Panc1 (cell line): ENCODE data around the gene SLC11A2. TPM values are rescaled to one million over a fixed set of nuclear protein-coding genes. Genes with fewer than 3 reads are reported as not detected.
A peak's percentile ranks its signal among the peaks of the same experiment; 100 is the strongest.

ENCODE experiments used
- ATAC-seq: fragments of 200-7000 bp; cut with Tn5 transposase; 2 replicates; pipeline ENCODE4 v1.9.1; 2020; ENCODE audit warnings: mild to moderate bottlenecking, moderate library complexity
- Bru-seq: library from RNA; stranded (reverse); fragments of 400-500 nt; gene quantifications from one replicate; lab custom pipeline; 2021; lab: Mats Ljungman, UMichigan
- BruChase-seq, 2 experiments: library from RNA; stranded (reverse); fragments of 400-500 nt; gene quantifications; one replicate each; lab custom pipeline; 2021; lab: Mats Ljungman, UMichigan
- BruUV-seq: library from RNA; stranded (reverse); fragments of 400-500 nt; replicated peaks from 2 replicates; lab custom pipeline; 2021; lab: Mats Ljungman, UMichigan
- CTCF ChIA-PET: fragments of 300-600 bp; sonication (Branson Sonifier 250); formaldehyde crosslinking; loops from one replicate; lab custom pipeline; 2022; ENCODE audit warnings: antibody characterized with exemption; lab: Charles Lee
- POLR2A ChIA-PET: fragments of 300-600 bp; sonication (Branson Sonifier 250); formaldehyde crosslinking; loops from one replicate; lab custom pipeline; 2022; ENCODE audit warnings: antibody characterized with exemption; lab: Charles Lee
- DNase-seq: peaks from one replicate; pipeline ENCODE4 v3.0.0-alpha.2; 2010; ENCODE audit warnings: low read depth, low spot score
- H3K27ac ChIP-seq: 2 replicates; pipeline ENCODE4 v1.5.1; 2011; ENCODE audit warnings: mild to moderate bottlenecking, low read length, inconsistent platforms
- H3K27me3 ChIP-seq: fragments of 200-500 bp; sonication (Bioruptor generic); 2 replicates; pipeline ENCODE4 v1.6.0; 2014; ENCODE audit warnings: low read length, inconsistent platforms; ENCODE audit not compliant: control insufficient read depth, insufficient read depth
- H3K36me3 ChIP-seq: fragments of 200-500 bp; sonication (Bioruptor generic); 2 replicates; pipeline ENCODE4 v1.5.1; 2014; ENCODE audit warnings: inconsistent platforms, mild to moderate bottlenecking, low read length, moderate library complexity; ENCODE audit not compliant: control insufficient read depth, insufficient read depth
- H3K4me1 ChIP-seq: 2 replicates; pipeline ENCODE4 v1.5.1; 2011; ENCODE audit warnings: inconsistent platforms, mild to moderate bottlenecking, low read length, moderate library complexity; ENCODE audit not compliant: control insufficient read depth, insufficient read depth
- H3K4me3 ChIP-seq, 2 experiments: 2 replicates each; pipeline ENCODE4 v1.5.1; 2011 to 2012; ENCODE audit warnings: low read depth in 2 of 2, low read length in 2 of 2, mild to moderate bottlenecking in 2 of 2, inconsistent platforms in 1 of 2, moderate library complexity in 1 of 2
- H3K9me3 ChIP-seq: fragments of 200-500 bp; sonication (Bioruptor generic); 2 replicates; pipeline ENCODE4 v1.5.1; 2014; ENCODE audit warnings: low read depth, mild to moderate bottlenecking, inconsistent platforms, low read length, moderate library complexity; ENCODE audit not compliant: control insufficient read depth, insufficient read depth
- CTCF ChIP-seq: fragments of 450-650 bp; IDR thresholded peaks from 2 replicates; pipeline ENCODE4 v1.5.1; 2017; ENCODE audit warnings: mild to moderate bottlenecking
- POLR2AphosphoS5 ChIP-seq: IDR thresholded peaks from 2 replicates; pipeline ENCODE4 v1.6.1; 2012; ENCODE audit warnings: mild to moderate bottlenecking, low read depth, low read length, moderate library complexity
- REST ChIP-seq, 2 experiments: IDR thresholded peaks; 2 replicates each; pipeline ENCODE4 v1.6.1; 2011 to 2012; ENCODE audit warnings: low read depth in 2 of 2, control low read depth in 1 of 2, low read length in 1 of 2, mild to moderate bottlenecking in 1 of 2, moderate library complexity in 1 of 2; ENCODE audit not compliant: insufficient read depth in 1 of 2
- SIN3A ChIP-seq: IDR thresholded peaks from 2 replicates; pipeline ENCODE4 v1.6.1; 2012; ENCODE audit warnings: low read depth, mild to moderate bottlenecking, low read length, moderate library complexity, borderline replicate concordance; ENCODE audit not compliant: insufficient read depth
- TCF7L2 ChIP-seq: IDR thresholded peaks from 2 replicates; pipeline ENCODE4 v1.6.1; 2011; ENCODE audit warnings: mild to moderate bottlenecking, low read depth, low read length, inconsistent platforms
- in situ Hi-C: cut with HindIII; loops from 2 replicates; pipeline ENCODE4 v1.10.0; 2016; ENCODE audit warnings: low sequenced_read_pairs, low pct_unique_long_range_greater_than_20kb
- intact Hi-C: fragments of 100-400 bp; cut with micrococcal nuclease; formaldehyde crosslinking; loops from one replicate; pipeline ENCODE4 v1.10.0; 2022; ENCODE audit not compliant: unreplicated experiment
- long read RNA-seq: library from polyadenylated mRNA; unstranded; transcript quantifications from one replicate; pipeline ENCODE4 v2.0.0, GENCODE V29; 2021; ENCODE audit not compliant: unreplicated experiment
- polyA plus RNA-seq: library from polyadenylated mRNA; unstranded; fragments of >200 nt; gene quantifications from one replicate; pipeline ENCODE4 v1.2.1, GENCODE V29; 2012; ENCODE audit warnings: missing spikeins; ENCODE audit not compliant: insufficient read length
- total RNA-seq: library from RNA; stranded (reverse); gene quantifications from one replicate; pipeline ENCODE4 v1.2.1, GENCODE V29; 2021; ENCODE audit not compliant: unreplicated experiment

The SLC11A2 gene
- total RNA-seq (59.9 TPM), Bru-seq, nascent RNA (percentile 78 among the genes with signal in this experiment), BruChase-seq, experiment 1, labeled RNA remaining after a 2-hour chase (percentile 84 among the genes with signal in this experiment), BruChase-seq, experiment 2, labeled RNA remaining after a 6-hour chase (percentile 87 among the genes with signal in this experiment)
- 30.6 TPM for polyA plus RNA-seq
- long read RNA-seq, full-length matches to known transcripts = 59 of 136 reads
- long read RNA-seq, partial matches to known transcripts = 46 of 136 reads
- long read RNA-seq, other reads (novel, unspliced or antisense) = 31 of 136 reads

DNA sequence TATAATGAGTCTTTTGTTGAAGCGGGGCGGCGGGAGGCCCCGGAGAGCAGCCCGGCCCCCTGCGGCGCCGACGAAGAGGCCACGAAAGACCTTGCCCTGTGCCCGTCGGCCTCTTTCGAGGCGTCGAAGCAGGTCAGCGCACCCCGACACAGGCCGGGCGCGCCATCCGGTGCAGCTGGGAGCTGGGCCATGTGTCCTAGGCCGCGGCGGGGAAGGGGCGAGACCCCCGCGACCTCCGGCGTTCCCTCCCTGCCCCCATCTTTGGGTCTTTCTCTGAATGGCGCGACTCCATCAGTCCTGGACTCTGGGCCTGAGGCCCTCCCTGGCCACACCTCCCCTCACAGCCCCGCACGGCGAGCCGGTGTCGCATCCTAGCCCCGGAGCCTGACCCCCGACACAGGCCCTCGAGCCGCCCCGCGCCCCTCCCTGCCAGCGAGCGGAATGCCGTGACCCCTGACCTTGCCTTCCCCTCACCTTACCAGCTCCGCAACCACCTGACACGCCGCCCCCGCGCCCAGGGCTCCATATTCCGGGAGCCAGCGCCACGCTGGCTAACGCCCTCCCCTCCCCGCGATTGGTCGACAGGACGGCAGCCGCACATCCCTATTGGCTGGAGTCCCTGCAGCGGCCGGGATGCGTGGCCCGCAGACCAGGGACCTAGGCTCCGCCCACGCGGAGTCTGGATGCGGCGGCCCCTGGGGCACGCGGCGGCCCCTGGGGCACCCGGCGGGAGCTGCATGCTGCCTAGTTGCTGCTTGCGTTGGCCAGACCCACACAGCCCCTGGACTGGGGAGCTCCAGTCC, at the start of gene SLC11A2:
TSS of gene SLC11A2 (minus strand) at position 549 of the 803 bp plus-strand sequence. CDS start 15,656 bp downstream, outside the sequence.
- no peaks in the 10 kb centered on the region for H3K9me3 ChIP-seq
- peak; percentile 72 for DNase-seq
- ChIA-PET POLR2A (interaction anchor here (0.6 to 0.7 kb wide), 4 partner anchors 54 to 945 kb away, joined by 3 to 6 read pairs (median 4); partner anchors contain the start of gene SMAGP), CTCF (interaction anchor here (0.6 to 1.4 kb wide), 2 partner anchors 17 to 201 kb away, joined by 5 to 11 read pairs; no protein-coding TSS in a partner anchor)
- ATAC-seq = peak; percentile 97
- TF ChIP-seq CTCF = no peak
- TF ChIP-seq SIN3A = 0 out of 2 replicates have a peak, but pooled peaks have one; percentile 18
- TF ChIP-seq POLR2AphosphoS5 = peak; percentile 78
- no peak for TF ChIP-seq REST (IDR thresholded peaks at IDR 0.05; ENCODE audit: insufficient read depth in 1 of 2, low read depth in 2 of 2, low read length in 1 of 2)
- TF ChIP-seq TCF7L2 = no peak
- intact Hi-C loops = loop anchor here (5.0 kb wide), 1 partner anchor 199 kb away; no protein-coding TSS in a partner anchor
- peak within 1 kb of the TSS; percentile 71 to 80 for H3K4me3 ChIP-seq
- peak within 1 kb of the TSS; percentile 90 for H3K27ac ChIP-seq
- no peaks in the 10 kb centered on the region for H3K27me3 ChIP-seq
- peaks cover 17% of the 10 kb centered on the region for H3K4me1 ChIP-seq
- H3K36me3 ChIP-seq = no peaks in the 10 kb centered on the region
- in situ Hi-C loops = no loop called here
- TSS peak; percentile 82 for BruUV-seq

GRCh38 chr12:51075390-51075789, 49.2 kb upstream of the SLC11A2 start:
- intact Hi-C loops = no loop called here
- CTCF ChIA-PET = no interaction called here

More at GRCh38 chr12:51075390-51075789, 49.2 kb upstream of the SLC11A2 start:
- Histone ChIP-seq H3K9me3 (no peaks in the 10 kb centered on the region), H3K27ac (no peak overlapping the region), H3K4me1 (no peaks in the 10 kb centered on the region; the same call in 1 of the 2 replicates), H3K4me3 (no peak overlapping the region), H3K36me3 (peaks cover under 1% of the 10 kb centered on the region; the same call in 1 of the 2 replicates), H3K27me3 (no peaks in the 10 kb centered on the region)
- TF ChIP-seq CTCF = no peak
- DNase-seq (no peak), ATAC-seq (no peak)
- POLR2A ChIA-PET = interaction anchor here (0.7 kb wide), 1 partner anchor 777 kb away, joined by 7 read pairs; no protein-coding TSS in a partner anchor
- no TSS peak for BruUV-seq
- in situ Hi-C loops = no loop called here
